GM21381 (cell line): ENCODE results near the gene THUMPD2.

Experiments
- ATAC-seq: cut with Tn5 transposase; IDR thresholded peaks from one replicate; pipeline ENCODE4 v1.9.1; 2021; ENCODE audit warnings: mild to moderate bottlenecking, moderate library complexity; ENCODE audit not compliant: unreplicated experiment

The THUMPD2 gene

GRCh38 chr2:39719317-39719716 lies 59.7 kb downstream of the THUMPD2 start:
- ATAC-seq, result no peak

- ATAC-seq, result no peak
These were observed 60.6 kb downstream of the THUMPD2 start for GRCh38 chr2:39718483-39718882.

GRCh38 chr2:39717067-39717466 lies 62.0 kb downstream of the THUMPD2 start:
- no peak for ATAC-seq

GRCh38 chr2:39715822-39716221 lies 63.2 kb downstream of the THUMPD2 start:
- no peak for ATAC-seq

- ATAC-seq, result no peak
These were observed 64.0 kb downstream of the THUMPD2 start for GRCh38 chr2:39715095-39715494.

GRCh38 chr2:39712953-39713352 lies 66.1 kb downstream of the THUMPD2 start:
- no peak for ATAC-seq

- no peak for ATAC-seq
These were observed 68.3 kb downstream of the THUMPD2 start for GRCh38 chr2:39710807-39711206.

- ATAC-seq, result no peak
These were observed 71.1 kb downstream of the THUMPD2 start for GRCh38 chr2:39708003-39708402.

- no peak for ATAC-seq
These were observed 72.1 kb downstream of the THUMPD2 start for GRCh38 chr2:39706945-39707344.

- ATAC-seq, result no peak
These were observed 72.7 kb downstream of the THUMPD2 start for GRCh38 chr2:39706312-39706711.

GRCh38 chr2:39705638-39706037 lies 73.4 kb downstream of the THUMPD2 start:
- no peak for ATAC-seq

- no peak for ATAC-seq
These were observed 74.5 kb downstream of the THUMPD2 start for GRCh38 chr2:39704540-39704939.

GRCh38 chr2:39703181-39703872 lies 75.7 kb downstream of the THUMPD2 start:
- no peak for ATAC-seq

GRCh38 chr2:39701137-39701536 lies 77.9 kb downstream of the THUMPD2 start:
- no peak for ATAC-seq

- no peak for ATAC-seq
These were observed 81.6 kb downstream of the THUMPD2 start for GRCh38 chr2:39697454-39697853.

- ATAC-seq, result no peak
These were observed 82.2 kb downstream of the THUMPD2 start for GRCh38 chr2:39696838-39697237.

GRCh38 chr2:39696101-39696553 lies 82.9 kb downstream of the THUMPD2 start:
- ATAC-seq, result no peak

- no peak for ATAC-seq
These were observed 85.8 kb downstream of the THUMPD2 start for GRCh38 chr2:39693245-39693644.

- ATAC-seq, result no peak
These were observed 89.2 kb downstream of the THUMPD2 start for GRCh38 chr2:39689876-39690275.

- no peak for ATAC-seq
These were observed 89.7 kb downstream of the THUMPD2 start for GRCh38 chr2:39689272-39689841.

GRCh38 chr2:39688181-39688580 lies 90.9 kb downstream of the THUMPD2 start:
- no peak for ATAC-seq

GRCh38 chr2:39686456-39686855 lies 92.6 kb downstream of the THUMPD2 start:
- no peak for ATAC-seq
